Left hindlimb (tissue), 1 donor: Measurements from ENCODE around the gene ADGRD1.

Experiments used
- DNase-seq: peaks from one replicate; pipeline ENCODE4 v3.0.0-alpha.2; 2018

ADGRD1 gene

DNA sequence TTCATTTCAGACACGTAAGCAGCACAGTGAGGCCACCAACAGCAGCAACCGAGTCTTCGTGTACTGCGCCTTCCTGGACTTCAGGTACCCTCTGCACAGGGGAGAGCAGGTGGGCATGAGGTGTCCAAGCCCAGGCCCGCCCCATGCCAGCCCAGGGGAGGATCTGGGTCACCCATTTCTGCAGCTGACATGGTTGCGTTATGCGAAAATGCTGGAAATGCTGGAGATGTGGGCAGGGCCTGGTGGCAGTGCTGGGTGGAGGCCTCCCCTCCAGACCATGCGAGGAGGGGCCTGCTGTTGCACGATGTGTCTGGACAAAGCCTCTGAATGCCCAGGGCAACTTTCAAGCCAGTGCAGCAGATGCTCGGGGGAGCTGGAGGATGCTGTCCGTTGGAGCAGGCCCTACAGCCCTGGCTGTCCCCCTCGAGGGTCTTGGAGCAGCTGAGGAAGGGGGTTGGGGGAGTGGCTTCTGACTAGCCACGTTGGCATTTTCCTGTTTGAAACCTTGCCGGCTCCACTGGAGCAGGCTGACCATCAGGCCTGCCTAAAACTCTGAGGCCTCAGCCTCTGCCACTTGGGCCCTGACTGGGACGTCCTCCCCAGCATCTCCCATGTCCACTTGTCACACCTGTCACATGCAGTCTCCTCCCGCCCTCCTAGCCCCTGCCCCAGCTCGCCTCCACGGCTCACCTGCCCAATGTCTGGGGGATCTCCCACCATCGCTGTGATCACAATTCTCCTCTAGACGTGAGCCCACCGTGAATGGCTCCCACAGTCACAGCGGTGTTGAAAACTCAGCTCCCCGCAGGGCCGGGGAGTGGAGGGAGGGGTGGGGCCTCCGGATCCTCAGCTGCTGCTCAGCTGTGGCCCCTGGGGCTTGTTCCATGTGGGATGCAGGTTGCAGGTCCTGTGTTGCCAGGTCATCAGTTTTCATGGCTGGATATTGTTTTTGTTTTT is 123.4 kb downstream of the ADGRD1 start:
- no peak for DNase-seq

DNA sequence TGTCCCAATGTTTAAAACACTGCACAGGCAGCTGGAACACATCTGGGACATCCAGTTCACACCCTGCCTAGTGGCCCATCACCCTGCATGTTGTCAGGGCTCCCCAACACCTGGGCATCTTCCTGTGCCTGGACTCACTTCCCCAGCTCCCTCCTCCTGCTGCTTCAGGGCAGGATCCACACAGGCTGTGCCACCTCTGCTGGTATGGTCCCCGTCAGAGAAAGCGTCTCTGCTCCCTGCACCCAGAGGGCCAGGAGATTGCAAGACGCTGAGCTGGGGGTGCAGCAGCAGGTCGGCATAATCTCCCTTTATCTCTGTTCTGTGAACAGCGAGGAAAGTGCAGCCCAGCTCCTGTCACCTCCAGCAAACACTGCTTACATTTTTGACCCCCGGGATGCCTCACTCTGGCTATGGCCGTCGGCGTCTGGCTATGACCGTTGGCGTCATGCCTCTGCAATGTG is 124.3 kb downstream of the ADGRD1 start:
- no peak for DNase-seq

DNA sequence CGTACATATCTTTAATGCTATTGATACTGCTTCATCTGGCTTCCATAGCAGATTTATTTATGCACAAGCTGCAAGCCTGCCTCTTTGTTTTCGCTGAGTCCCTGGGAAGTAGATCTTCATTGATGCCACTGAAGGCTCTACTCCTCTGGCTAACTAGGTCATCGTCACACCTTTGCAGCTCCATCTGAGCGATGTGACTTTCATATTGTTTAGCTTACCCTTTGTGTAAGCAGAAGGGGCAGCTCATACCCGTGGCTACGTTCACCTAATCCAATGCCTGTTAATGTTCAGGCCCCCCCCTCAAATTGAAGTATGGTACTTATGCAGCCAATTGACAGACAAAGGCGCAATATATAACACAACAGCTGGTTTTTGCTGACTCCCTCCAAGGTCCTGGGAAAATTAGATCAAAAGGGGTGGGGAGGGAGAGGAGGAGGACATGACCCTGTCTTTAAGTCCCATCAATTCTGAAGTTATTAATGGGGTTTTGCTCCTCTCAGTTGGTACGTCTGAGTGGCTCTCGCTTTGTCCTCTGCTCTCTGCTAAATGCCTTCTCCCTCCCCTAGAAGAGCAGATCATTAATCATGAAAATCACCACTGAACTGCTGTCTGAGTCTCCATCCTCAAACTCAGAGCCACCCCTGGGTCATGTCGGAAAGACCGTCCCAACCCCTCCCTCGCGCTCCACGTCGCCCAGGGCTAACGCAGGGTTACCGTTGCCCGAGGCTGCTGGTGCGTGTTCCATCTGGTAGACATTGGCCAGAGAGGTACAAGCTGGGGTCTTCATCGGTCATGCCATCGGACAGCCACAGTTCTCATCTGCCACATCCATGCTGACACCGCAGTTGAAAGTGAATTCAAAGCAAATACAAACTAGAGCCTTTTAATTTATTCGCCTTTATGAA is 128.8 kb downstream of the ADGRD1 start:
- DNase-seq = no peak

DNA sequence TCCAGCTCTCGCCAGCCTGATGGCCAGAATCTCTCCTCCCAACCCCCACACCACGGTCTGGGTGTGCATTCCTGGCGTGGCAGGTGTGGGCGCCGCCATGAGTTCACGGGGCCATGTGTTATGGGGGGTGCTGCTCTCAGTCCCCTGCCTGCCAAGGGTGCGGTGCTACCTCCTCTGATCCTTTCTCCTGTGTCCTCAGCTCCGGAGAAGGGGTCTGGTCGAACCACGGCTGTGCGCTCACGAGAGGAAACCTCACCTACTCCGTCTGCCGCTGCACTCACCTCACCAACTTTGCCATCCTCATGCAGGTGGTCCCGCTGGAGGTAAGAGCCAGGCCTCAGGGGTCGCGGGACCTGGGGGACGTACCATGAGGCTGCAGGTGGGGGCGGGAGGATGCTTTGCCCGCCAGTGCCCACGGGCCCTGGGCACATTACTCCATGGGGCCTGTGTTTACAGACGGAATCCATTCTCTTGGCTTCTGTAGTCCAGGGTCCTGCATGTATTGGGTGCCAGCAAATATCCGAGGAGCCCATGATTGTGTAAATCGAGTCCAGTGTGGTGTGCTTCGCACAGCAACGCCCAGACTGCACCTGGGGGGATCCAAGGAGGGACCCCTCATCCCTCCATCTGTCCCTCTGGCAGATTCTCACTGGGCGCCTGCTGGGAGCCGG is 130.8 kb downstream of the ADGRD1 start:
- DNase-seq = no peak

DNA sequence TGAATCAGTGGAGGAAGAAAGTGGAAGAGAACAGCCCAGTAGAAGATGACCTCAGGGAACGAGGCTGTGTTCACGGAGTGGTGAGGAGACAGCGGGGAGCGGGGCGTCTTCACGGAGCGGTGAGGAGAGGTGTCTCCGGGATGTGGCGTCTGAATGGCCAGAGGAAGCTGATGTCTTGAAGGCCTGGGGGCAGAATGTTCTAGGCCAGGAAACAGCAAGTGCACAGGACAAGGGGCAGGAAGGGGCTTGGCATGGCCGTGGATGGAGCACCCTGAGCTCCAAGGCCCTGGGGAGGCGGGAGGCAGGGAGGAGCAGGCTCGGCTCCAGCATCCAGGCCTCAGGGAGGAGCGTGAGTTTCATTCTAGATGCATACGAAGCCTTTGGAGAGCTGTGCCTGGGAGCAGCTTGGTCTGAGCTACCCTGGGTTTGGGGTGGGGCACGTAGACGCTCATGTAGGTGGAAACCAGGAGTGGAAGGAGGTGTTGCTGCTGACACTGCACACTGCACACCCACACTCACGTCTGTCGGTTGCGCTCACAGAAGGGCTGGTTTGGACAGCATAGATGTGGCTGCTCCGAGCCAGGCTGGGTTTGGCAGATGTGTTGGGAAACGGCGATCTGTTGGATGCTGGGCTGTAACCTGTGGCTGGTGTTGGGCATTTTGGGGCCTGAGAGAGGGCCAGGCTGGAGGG is 131.6 kb downstream of the ADGRD1 start:
- DNase-seq = no peak

DNA sequence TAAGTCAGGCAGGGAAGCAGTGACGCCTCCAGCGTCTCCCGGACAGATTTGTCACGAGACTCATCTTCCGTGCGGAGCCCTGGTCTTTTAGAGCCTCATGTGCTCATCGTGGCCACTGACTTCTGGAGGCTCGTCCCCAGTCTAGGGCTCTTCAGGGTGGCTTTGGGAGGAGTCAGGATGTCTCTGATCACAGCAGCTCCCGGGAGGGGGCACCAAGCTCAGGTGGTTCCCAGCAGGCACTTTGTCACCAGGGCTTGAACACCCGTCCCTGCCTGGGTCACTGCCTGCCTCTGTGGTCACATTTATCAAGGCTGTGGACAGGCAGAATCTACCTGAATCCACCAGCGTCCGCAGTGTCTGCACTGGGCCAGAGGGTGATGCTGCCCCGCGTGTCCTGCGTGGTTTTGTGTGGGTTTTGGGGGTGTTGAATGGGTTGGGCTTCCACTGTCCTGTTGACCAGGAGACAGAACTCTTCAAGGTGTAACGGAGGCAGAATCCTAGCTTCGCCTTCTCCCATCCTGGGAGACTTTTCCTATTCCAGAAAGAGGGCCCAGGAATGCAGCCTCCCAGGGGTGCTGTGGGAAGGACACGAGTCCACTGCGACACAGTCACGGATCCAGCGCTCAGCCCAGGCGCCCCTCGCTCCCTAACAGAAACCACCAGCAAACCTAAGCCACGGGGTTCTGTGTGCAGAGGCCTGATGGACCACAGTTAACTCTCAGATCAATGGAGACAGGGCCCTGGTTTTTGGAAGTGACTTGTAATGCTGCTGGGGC is 132.3 kb downstream of the ADGRD1 start:
- no peak for DNase-seq

DNA sequence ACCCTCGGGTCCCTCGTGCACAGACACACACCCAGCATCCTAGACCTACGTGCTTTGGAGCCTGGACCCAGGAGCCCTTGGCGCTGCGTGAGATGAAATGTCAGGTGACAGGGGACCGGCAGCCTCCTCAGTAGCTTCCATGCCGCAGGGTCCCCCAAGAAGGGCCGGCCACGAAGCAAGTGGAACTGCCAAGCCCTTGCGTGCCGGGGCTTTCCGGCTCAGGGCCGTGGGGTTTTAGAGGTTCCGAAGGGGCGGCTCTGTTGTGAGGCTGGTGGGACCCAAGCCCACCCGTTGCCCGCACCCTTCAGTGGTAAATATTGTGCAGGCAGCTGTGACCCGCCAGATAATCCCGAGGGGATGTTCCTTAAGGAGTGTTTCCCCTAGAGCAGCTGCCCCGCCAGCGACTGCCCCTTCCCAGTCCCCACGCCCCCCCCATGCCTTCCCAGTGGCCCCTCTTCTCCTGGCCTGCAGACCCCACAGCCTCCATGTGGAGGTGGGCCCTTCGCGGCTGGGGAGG is 133.7 kb downstream of the ADGRD1 start:
- no peak for DNase-seq

DNA sequence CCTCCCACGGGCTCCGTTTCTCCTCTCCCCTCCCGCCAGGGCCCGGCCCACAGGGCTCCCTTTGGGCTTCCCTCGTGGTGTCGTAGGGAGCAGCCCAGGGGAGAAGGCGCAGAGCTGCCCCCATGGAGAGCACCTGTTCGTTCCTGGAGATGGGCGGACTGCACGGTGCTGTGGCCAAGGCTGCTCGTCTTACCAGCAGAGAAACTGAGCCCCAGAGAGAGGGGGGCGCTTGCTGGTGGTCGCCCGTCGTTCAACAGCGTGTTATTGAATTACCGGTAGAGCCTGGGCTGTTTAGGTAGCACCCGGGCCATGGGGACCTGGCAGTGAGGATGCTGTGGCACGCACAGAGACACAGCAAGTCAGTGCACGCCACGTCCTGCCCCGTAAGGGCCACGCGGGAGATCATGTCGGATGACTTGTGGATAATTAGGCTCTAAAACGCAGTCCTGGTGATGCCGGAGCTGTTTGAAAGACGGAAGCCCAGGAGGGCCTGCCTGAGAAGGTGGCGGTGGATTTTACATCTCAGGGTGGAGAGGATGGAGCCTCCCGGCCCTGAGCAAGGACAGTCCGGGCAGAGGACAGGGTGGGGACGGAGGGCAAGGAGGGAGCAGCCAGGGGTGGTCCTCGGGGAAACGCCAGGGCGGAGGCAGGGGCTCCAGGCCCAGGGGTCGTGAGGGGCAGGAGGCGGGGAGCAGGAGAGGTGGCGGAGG is 134.4 kb downstream of the ADGRD1 start:
- no peak for DNase-seq

DNA sequence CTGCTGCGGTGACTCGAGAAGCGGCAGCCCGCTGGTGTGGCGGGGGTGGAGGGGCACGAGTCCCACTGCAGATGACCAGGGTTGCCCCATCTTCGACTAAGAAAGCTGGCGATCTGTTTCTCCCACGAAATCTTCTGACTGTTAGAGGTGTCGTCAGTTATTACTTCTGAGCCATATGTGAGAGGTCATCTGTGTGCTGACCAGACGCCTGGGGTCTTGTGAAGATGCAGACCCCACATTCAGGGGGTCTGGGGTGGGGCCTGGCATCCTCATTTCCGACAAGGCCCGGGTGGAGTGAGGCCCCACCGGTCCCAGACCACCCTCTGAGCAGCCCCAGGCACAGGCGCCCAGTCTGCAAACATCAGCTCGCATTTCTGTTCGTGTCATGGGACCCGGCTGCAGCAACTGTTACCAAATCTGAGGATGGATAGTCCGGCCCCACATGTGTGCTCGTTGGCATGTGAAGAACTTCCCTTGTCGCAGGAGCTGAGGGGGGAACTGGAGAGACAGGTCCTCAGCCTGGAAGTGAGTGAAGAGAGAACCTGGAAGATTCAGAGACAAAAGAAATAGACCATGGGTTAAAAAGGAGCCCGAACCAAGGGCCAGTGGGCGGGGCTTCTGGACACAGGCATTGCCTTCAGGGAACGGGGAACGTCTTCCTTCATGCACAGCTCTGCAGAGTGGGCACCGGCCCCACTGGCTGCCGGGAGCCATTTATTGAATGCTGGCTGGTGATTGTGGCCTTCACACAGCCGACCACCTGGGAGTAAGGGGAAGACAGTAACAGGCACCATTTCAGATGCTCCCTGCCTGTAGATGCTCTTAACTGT is 135.2 kb downstream of the ADGRD1 start:
- DNase-seq = no peak

DNA sequence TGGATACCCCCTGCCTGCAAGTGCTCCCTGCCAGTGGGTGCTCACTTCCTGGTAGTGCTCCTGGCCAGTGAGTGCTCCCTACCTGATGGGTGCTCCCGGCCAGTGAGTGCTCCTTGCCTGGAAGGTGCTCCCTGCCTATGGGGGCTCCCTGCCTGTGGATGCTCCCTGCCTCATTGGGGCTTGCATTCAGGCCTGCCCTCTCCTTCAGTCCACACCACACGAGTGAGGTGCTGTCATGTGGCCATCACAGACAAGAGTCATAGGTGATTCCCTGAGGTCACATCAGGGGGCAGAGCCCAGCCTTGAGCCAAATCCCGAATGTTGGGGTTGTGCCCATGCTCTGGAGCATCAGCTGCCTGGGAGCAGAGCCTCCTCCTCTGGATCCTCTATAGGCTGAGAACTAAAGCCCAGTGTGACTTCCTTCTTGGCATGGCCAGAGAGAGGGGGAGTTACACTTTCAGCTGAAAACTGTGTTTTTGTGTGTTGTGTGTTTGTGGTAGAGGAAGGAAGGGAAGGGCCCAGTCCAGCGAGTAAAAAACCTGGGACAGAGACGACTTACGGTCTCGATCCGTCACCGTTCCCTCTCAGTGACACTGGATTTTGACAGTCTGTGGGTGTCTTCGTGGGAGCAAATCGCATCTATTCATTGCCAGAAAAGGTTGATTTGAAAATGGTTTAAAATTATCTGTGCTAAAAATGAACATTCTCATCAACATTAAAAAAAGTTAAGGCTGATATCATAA is 136.0 kb downstream of the ADGRD1 start:
- DNase-seq = no peak

DNA sequence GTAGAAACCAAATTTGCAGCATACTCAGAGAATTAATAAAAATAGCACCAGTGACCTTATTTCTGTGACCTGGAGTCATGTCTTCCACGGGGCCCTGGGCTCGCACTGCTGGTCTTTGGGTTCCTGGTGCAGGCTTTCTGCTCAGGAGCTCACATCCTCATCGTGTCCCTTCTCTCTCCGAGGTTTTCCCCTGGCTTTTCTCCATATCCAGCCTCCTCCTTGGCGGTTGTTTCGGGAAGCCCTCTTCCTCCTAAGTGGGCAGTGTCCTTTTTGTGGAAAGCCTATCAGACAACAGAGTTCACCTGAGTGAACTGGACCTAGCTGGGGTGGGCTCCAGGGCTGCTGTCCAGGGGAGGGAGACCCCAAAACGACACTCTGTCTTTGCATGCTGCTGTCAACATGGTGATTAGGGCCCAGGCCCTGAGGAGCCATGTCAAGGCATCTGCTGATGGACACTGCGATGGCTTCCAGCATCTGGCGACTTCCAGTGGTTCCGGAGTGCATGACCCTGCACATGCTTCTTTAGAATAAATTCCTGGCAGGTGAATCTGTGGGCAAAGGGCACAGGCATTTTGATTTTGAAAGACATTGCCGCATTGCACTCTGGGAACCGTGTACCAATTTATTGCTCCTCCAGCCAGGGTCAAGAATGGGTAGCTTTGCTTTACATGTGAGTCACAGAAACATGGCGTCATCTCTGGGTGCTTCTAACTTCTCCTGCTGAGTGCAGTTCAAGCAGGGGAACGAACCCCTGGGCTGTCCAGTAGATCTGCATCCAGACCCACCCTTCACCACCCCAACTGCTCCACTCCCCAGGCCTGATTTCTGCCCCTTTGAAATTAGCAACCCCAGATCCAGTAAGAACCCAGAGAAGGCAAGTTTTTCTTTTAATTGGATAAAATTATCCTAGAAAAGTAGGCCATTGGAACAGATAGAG is 136.8 kb downstream of the ADGRD1 start:
- no peak for DNase-seq

DNA sequence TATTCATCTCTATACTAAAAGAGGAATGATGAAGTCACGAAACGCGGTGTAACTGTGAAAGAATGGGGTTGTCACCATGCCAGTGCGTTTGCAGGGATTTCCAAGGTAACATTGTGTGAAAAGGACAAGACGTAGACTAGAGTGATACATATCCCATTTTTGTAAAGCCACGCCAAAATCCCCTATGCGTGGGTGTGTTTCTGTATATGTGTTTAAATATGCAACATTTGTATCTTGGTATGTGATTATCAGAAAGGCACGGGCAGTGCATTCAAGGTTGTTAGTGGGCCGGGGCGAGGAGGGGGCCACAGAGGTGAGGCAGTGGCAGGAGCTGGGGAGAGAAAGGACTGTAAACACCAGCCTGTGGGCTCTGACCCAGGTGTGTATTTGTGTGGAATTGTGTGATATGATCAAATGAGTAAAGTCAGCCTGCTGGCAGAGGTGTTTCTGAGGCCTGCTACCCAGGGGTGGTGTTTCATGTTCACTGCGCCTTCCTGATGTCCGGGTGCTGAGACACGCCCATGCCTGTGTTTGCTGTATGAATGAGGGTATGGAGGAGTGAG is 137.8 kb downstream of the ADGRD1 start:
- DNase-seq = no peak

DNA sequence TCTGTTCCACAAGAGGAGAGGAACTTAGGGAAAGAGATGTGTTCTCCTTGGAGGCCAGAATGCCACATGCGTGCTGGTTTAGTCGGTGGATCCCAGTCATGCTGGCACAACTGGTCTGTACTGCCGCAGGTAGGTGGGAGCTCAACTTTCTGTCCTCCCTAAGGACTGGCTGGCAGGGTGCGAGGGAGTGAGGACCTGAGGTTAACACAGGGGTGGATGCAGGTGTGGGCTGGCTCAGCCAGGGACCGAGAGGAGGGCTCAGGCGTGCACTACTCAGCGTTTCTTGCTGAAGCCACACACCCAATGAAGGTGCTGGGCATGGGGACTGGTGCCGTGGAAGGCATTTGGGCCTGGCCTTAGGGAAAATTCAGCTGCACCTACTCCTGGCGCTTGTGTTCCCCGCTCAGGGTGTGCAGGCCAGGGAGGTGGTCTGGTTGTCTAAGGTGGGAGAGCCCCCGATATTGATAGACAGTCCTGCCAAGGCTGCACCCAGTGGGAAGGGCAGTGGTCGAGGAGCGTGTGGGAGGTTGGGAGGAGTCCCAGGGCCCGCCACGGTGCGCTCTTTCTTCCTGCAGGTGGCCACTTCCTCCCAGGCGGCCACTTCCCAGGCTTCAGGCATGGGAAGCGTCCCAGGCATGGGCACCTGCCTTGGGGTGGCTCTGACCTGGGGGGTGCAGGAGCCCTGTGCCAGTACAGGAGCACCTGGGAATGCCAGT is 138.4 kb downstream of the ADGRD1 start:
- no peak for DNase-seq

DNA sequence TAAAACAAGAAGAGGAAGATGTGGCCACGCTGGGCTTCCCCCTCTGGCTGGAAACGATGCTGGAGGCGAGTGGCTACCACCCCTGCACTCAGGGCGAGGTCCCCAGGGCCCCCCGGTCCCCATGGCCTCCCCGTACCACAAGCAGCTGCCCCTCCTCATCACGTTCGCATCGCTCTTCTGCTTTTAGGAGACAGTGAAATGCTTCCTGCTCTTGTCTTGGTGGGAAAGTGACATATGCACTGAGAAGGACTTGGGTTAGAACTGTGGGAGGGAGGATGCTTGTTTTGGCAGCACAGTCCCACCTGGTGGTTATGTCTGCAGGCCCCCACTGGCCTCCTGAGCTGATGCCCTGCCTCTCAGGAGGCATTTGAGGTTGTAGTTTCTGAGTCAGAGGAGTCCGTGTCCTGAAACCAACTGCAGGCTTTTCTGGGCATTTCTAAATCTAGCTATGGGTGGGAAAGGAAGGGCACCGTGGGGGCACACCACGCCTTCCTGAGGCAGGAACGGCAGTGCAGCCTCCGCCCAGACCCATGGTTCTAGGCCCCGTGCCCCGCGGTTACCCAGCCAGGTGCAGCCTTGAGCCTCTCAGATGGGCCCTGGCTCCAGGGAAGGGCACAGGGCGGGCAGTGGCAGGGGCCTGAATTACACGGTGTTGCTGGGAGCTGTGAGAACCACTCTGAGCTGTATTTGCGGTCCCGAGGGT is 139.3 kb downstream of the ADGRD1 start:
- DNase-seq = peak; percentile 53

DNA sequence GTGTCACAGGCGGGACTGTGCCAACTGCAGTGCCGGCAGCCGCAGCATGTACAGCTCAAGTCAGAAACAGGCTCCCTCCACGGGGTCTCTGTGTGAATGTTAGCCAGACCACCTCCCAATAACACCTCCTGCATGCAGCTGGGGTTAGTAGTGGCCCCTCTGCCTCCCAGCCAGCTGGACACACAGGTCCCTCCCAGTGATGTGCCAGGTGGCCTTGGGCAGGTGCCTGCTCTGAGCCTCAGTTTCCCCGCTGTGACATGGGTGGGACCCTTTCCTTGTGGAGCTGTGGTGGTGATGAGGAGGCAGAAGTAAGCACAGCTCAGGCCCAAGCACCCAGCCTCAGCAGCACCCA is 139.9 kb downstream of the ADGRD1 start:
- no peak for DNase-seq
